Left lung (tissue), 10 donors: ENCODE data around the gene DDIT4. TPM values are rescaled to one million over a fixed set of nuclear protein-coding genes. Genes with fewer than 3 reads are reported as not detected.

Experiments used
- ATAC-seq: fragments of 200-7000 bp; cut with Tn5 transposase; one replicate; pipeline ENCODE4 v1.9.1; 2020; ENCODE audit warnings: moderate library complexity
- DNase-seq, 4 donors: peaks; one replicate each; pipeline ENCODE4 v3.0.0-alpha.2; 2013 to 2020
- H3K27ac ChIP-seq, 2 donors: fragments of 200-600 bp; sonication (generic) in 1 of 2; one replicate each; pipeline versions ENCODE4 v1.5.0 to v1.8.0; 2020 to 2021
- H3K27me3 ChIP-seq, 2 donors: fragments of 200-600 bp; sonication (generic) in 1 of 2; one replicate each; pipeline versions ENCODE4 v1.5.0 to v1.8.0; 2020 to 2021
- H3K36me3 ChIP-seq, 2 donors: fragments of 200-600 bp; sonication (generic) in 1 of 2; one replicate each; pipeline versions ENCODE4 v1.5.0 to v1.8.0; 2020 to 2021
- H3K4me1 ChIP-seq, 2 donors: fragments of 200-600 bp; one replicate each; pipeline ENCODE4 v1.8.0; 2021
- H3K4me3 ChIP-seq, 2 donors: fragments of 200-600 bp; sonication (generic) in 1 of 2; one replicate each; pipeline versions ENCODE4 v1.5.0 to v1.8.0; 2020 to 2021; ENCODE audit warnings: mild to moderate bottlenecking in 1 of 2
- H3K9me3 ChIP-seq, 2 donors: fragments of 200-600 bp; sonication (generic) in 1 of 2; one replicate each; pipeline versions ENCODE4 v1.5.0 to v1.8.0; 2020 to 2021
- CTCF ChIP-seq, 2 donors: fragments of 200-600 bp; sonication (generic) in 1 of 2; IDR thresholded peaks; one replicate each; pipeline versions ENCODE4 v1.5.0 to v1.8.0; 2021; ENCODE audit warnings: antibody characterized with exemption in 2 of 2
- intact Hi-C, 2 donors: fragments of 100-400 bp; cut with DNase I; formaldehyde crosslinking; loops; one replicate each; pipeline versions ENCODE4 v1.11.2 to v1.14.2; 2022
- polyA plus RNA-seq, 6 donors: library from polyadenylated mRNA; unstranded; fragments of 120-200 nt; gene quantifications; one replicate each; pipeline ENCODE4 v1.2.1, GENCODE V29; 2013; ENCODE audit not compliant: insufficient read length in 6 of 6
- total RNA-seq, 2 donors: library from RNA; stranded (reverse); fragmentation: NEBNext Ultra II Directional; extraction: Animal tissue kit (Norgen Biotek cat#: 25700); gene quantifications; one replicate each; pipeline ENCODE4 v1.2.1, GENCODE V29; 2021
- donor health status: DM: no; HTN: yes; CAD: no.
- donor health status: DM: no; HTN: no; CAD: no.

The DDIT4 gene
- total and polyA plus RNA-seq, 8 donors: 40.7 to 98.7 (median 56.4) TPM

GRCh38 chr10:72235544-72236279 lies 38.0 kb upstream of the DDIT4 start:
- Histone ChIP-seq H3K4me1 (peaks cover 0 to 4% of the 10 kb centered on the region in 2 donors), H3K4me3 (no peak overlapping the region), H3K36me3 (peaks cover 0 to 75% of the 10 kb centered on the region in 2 donors), H3K9me3 (no peaks in the 10 kb centered on the region), H3K27ac (peak overlapping the region in 1 of 2 donors; percentile 8), H3K27me3 (no peaks in the 10 kb centered on the region)
- DNase-seq (no peak), ATAC-seq (no peak)
- no peak for TF ChIP-seq CTCF (IDR thresholded peaks at IDR 0.05)
- intact Hi-C loops: no loop called here

DNA sequence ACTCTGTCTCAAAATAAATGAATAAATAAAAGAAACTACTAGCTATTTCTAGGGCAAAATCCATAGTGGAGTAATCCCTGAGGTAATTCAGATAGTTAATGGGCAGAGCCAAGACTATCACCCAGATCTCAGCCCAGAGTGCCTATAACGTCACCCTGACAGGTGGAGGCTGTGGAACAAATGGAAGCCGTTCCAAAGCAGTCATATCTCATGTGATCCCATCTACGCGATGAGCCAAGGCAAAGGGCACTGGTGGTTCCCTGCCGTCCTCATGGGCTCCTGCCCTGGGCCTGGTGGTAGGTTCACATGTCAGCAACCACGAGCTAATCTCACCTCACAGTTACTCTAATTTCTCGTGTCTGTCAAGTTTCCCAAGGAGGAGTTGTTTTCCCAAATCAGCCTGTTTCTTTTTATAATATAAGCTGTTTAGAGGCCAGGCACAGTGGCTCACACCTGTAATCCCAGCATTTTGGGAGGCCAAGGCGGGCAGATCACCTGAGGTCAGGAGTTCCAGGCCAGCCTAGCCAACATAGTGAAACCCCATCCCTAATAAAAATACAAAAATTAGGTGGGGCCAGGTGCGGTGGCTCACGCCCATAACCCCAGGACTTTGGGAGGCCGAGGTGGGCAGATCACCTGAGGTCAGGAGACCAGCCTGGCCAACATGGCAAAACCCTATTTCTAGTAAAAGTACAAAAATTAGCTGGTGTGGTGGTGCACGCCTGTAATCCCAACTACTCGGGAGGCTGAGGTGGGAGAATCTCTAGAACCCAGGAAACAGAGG lies 35.1 kb upstream of the DDIT4 start:
- peaks cover 0 to 47% of the 10 kb centered on the region in 2 donors for H3K36me3 ChIP-seq
- TF ChIP-seq CTCF (IDR thresholded peaks at IDR 0.05): no peak
- ATAC-seq (no peak), DNase-seq (peak in 1 of 4 donors; percentile 13)
- H3K4me3 ChIP-seq: no peak overlapping the region
- peaks cover 18 to 27% of the 10 kb centered on the region in 2 donors for H3K4me1 ChIP-seq
- intact Hi-C loops: no loop called here
- H3K27ac ChIP-seq: no peak overlapping the region
- no peaks in the 10 kb centered on the region for H3K9me3 ChIP-seq
- H3K27me3 ChIP-seq: no peaks in the 10 kb centered on the region

GRCh38 chr10:72239409-72239808 lies 34.3 kb upstream of the DDIT4 start:
- no peaks in the 10 kb centered on the region for H3K27me3 ChIP-seq

GRCh38 chr10:72240371-72240770 lies 33.4 kb upstream of the DDIT4 start:
- TF ChIP-seq CTCF (IDR thresholded peaks at IDR 0.05): no peak
- no peaks in the 10 kb centered on the region for H3K9me3 ChIP-seq
- no peak overlapping the region for H3K27ac ChIP-seq
- intact Hi-C loops: no loop called here
- H3K4me3 ChIP-seq: no peak overlapping the region
- DNase-seq (peak in 1 of 4 donors; percentile 8), ATAC-seq (no peak)
- H3K27me3 ChIP-seq: no peaks in the 10 kb centered on the region
- peaks cover 34 to 45% of the 10 kb centered on the region in 2 donors for H3K4me1 ChIP-seq
- peaks cover 0 to 29% of the 10 kb centered on the region in 2 donors for H3K36me3 ChIP-seq

More at GRCh38 chr10:72239409-72239808, 34.3 kb upstream of the DDIT4 start:
- no peaks in the 10 kb centered on the region for H3K9me3 ChIP-seq
- H3K4me1 ChIP-seq: peaks cover 25 to 35% of the 10 kb centered on the region in 2 donors
- ATAC-seq (no peak), DNase-seq (no peak)
- no peak overlapping the region for H3K4me3 ChIP-seq
- peaks cover 0 to 38% of the 10 kb centered on the region in 2 donors for H3K36me3 ChIP-seq
- no peak overlapping the region for H3K27ac ChIP-seq
- TF ChIP-seq CTCF (IDR thresholded peaks at IDR 0.05): no peak
- intact Hi-C loops: no loop called here

DNA sequence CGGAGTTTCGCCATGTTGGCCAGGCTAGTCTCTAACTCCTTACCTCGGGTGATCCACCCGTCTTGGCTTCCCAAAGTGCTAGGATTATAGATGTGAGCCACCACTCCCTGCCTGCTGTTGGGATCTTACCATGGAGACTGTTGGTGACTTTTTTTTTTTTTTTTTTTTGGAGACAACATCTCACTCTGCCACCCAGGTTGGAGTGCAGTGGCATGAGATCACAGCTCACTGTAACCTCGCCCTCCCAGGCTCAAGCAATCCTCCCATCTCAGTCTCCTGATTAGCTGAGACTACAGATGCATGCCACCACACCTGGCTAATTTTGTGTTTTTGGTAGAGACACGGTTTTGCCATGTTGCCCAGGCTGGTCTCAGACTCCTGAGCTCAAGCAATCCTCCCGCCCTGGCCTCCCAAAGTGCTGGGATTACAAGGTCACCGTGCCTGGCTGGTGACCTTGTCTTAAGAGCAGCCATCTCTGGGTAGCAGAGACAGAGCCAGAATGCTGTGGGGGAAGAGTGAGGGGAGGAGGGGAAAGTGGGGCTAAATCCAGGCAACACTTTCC lies 32.0 kb upstream of the DDIT4 start:
- intact Hi-C loops: no loop called here
- Histone ChIP-seq H3K9me3 (no peaks in the 10 kb centered on the region), H3K27ac (peak overlapping the region in 1 of 2 donors; percentile 61), H3K27me3 (no peaks in the 10 kb centered on the region), H3K4me1 (peaks cover 43 to 59% of the 10 kb centered on the region in 2 donors), H3K4me3 (no peak overlapping the region), H3K36me3 (peaks cover 0 to 15% of the 10 kb centered on the region in 2 donors)
- ATAC-seq: no peak
- no peak for TF ChIP-seq CTCF (IDR thresholded peaks at IDR 0.05)
- peak in 1 of 4 donors; percentile 28 for DNase-seq
